OCI-LY7 (cell line): ENCODE measurements around the gene GRIN2D. TPM values are rescaled to one million over a fixed set of nuclear protein-coding genes. Genes with fewer than 3 reads are reported as not detected.

Experiments used
- BruUV-seq: library from RNA; stranded (reverse); fragments of 400-500 nt; replicated peaks from 2 replicates; lab custom pipeline; 2021; lab: Mats Ljungman, UMichigan
- CTCF ChIA-PET: fragments of 300-600 bp; sonication (Branson Sonifier 250); formaldehyde crosslinking; loops from one replicate; lab custom pipeline; 2022; ENCODE audit warnings: antibody characterized with exemption; ENCODE audit not compliant: unreplicated experiment; lab: Charles Lee
- POLR2A ChIA-PET: fragments of 300-600 bp; sonication (Branson Sonifier 250); formaldehyde crosslinking; loops from one replicate; lab custom pipeline; 2022; ENCODE audit warnings: antibody characterized with exemption; lab: Charles Lee
- DNase-seq: peaks from one replicate; pipeline ENCODE4 v3.0.0-alpha.2; 2015; ENCODE audit warnings: low spot score
- H2AFZ ChIP-seq: fragments of 200-600 bp; sonication (generic), shearing (Covaris generic); 2 replicates; pipeline ENCODE4 v1.6.1; 2014; ENCODE audit warnings: mild to moderate bottlenecking, antibody characterized with exemption, low read length, moderate library complexity
- H3K27ac ChIP-seq: fragments of 200-600 bp; sonication (generic); 2 replicates; pipeline ENCODE4 v1.5.1; 2014; ENCODE audit warnings: mixed run types, low read depth, mild to moderate bottlenecking, moderate library complexity, low read length, inconsistent platforms; ENCODE audit not compliant: poor library complexity, severe bottlenecking
- H3K36me3 ChIP-seq: fragments of 200-600 bp; sonication (generic); 2 replicates; pipeline ENCODE4 v1.6.1; 2014; ENCODE audit warnings: mild to moderate bottlenecking, antibody characterized with exemption, low read length, moderate library complexity, mixed read lengths; ENCODE audit not compliant: insufficient read depth
- H3K4me1 ChIP-seq: fragments of 200-600 bp; sonication (generic); 2 replicates; pipeline ENCODE4 v1.5.1; 2014; ENCODE audit warnings: mild to moderate bottlenecking, low read length; ENCODE audit not compliant: insufficient read depth, poor library complexity, severe bottlenecking
- H3K4me2 ChIP-seq: fragments of 200-600 bp; sonication (generic); 2 replicates; pipeline ENCODE4 v1.6.1; 2014; ENCODE audit warnings: mild to moderate bottlenecking, low read length
- H3K4me3 ChIP-seq: fragments of 200-600 bp; sonication (generic); 2 replicates; pipeline ENCODE4 v1.5.1; 2014; ENCODE audit warnings: mild to moderate bottlenecking, low read depth, low read length; ENCODE audit not compliant: poor library complexity, severe bottlenecking
- H3K79me2 ChIP-seq: fragments of 200-600 bp; sonication (generic); 2 replicates; pipeline ENCODE4 v1.6.1; 2016; ENCODE audit warnings: low read depth, mild to moderate bottlenecking, low read length, moderate library complexity, mixed read lengths; ENCODE audit not compliant: insufficient read depth
- H3K9me2 ChIP-seq: fragments of 200-600 bp; sonication (generic); 2 replicates; pipeline ENCODE4 v1.6.1; 2016; ENCODE audit warnings: mild to moderate bottlenecking, low read length, mixed read lengths; ENCODE audit not compliant: insufficient read depth
- H3K9me3 ChIP-seq: fragments of 200-600 bp; sonication (generic); 2 replicates; pipeline ENCODE4 v1.6.1; 2014; ENCODE audit warnings: mild to moderate bottlenecking, mixed run types, low read length, mixed read lengths
- H4K20me1 ChIP-seq: fragments of 200-600 bp; sonication (generic); 2 replicates; pipeline ENCODE4 v1.6.1; 2014; ENCODE audit warnings: mild to moderate bottlenecking, antibody characterized with exemption, low read length, moderate library complexity, mixed read lengths; ENCODE audit not compliant: insufficient read depth
- CTCF ChIP-seq: fragments of 200-600 bp; sonication (generic); conservative IDR thresholded peaks from 2 replicates; pipeline ENCODE4 v1.5.1; 2014; ENCODE audit warnings: mild to moderate bottlenecking, antibody characterized with exemption, low read length, moderate library complexity, mixed read lengths
- EZH2phosphoT487 ChIP-seq: fragments of 200-600 bp; sonication (generic); IDR thresholded peaks from 2 replicates; pipeline ENCODE4 v1.6.1; 2018; ENCODE audit warnings: low read depth, borderline replicate concordance, mild to moderate bottlenecking, mixed run types, antibody characterized with exemption, low read length, moderate library complexity, mixed read lengths
- intact Hi-C: fragments of 100-400 bp; cut with micrococcal nuclease; formaldehyde crosslinking; loops from one replicate; pipeline ENCODE4 v1.10.0; 2022; ENCODE audit not compliant: unreplicated experiment
- total RNA-seq, 2 experiments: library from RNA; depleted of rRNA in 1 of 2; stranded (reverse); fragments of >200 nt in 1 of 2; shearing (Covaris generic) in 1 of 2; gene quantifications; 2 replicates each; pipeline ENCODE4 v1.2.3, GENCODE V29; 2014 to 2022

The GRIN2D gene
- total RNA-seq, 2 experiments from 2014 or later = 0.06 TPM; not detected in 1

GRCh38 chr19:48442116-48443035 is 48.9 kb downstream of the GRIN2D start:
- H3K4me3 ChIP-seq = no peak overlapping the region
- H3K9me2 ChIP-seq = no peaks in the 10 kb centered on the region
- DNase-seq = no peak
- peaks cover 21% of the 10 kb centered on the region for H3K4me1 ChIP-seq
- TF ChIP-seq CTCF (no peak), EZH2phosphoT487 (no peak)
- H3K36me3 ChIP-seq = peaks cover 4% of the 10 kb centered on the region
- no TSS peak for BruUV-seq
- H3K9me3 ChIP-seq = no peaks in the 10 kb centered on the region
- peaks cover 14% of the 10 kb centered on the region for H3K79me2 ChIP-seq
- CTCF ChIA-PET = no interaction called here
- POLR2A ChIA-PET = no interaction called here
- no peak overlapping the region for H3K27ac ChIP-seq
- intact Hi-C loops = no loop called here
- H2AFZ ChIP-seq = no peak overlapping the region
- H3K4me2 ChIP-seq = no peak overlapping the region
- no peaks in the 10 kb centered on the region for H4K20me1 ChIP-seq

- CTCF ChIA-PET = no interaction called here
- POLR2A ChIA-PET = no interaction called here
These were observed 49.8 kb downstream of the GRIN2D start for GRCh38 chr19:48443256-48443655.

More at GRCh38 chr19:48443256-48443655, 49.8 kb downstream of the GRIN2D start:
- H3K4me1 ChIP-seq = peaks cover 26% of the 10 kb centered on the region
- no peak for DNase-seq
- no peak overlapping the region for H3K4me2 ChIP-seq
- intact Hi-C loops = no loop called here
- BruUV-seq = no TSS peak
- no peaks in the 10 kb centered on the region for H4K20me1 ChIP-seq
- peaks cover 22% of the 10 kb centered on the region for H3K79me2 ChIP-seq
- no peak overlapping the region for H2AFZ ChIP-seq
- H3K9me3 ChIP-seq = no peaks in the 10 kb centered on the region
- no peak overlapping the region for H3K4me3 ChIP-seq
- H3K27ac ChIP-seq = no peak overlapping the region
- H3K36me3 ChIP-seq = peaks cover 12% of the 10 kb centered on the region
- no peaks in the 10 kb centered on the region for H3K9me2 ChIP-seq
- no peak for TF ChIP-seq EZH2phosphoT487
- TF ChIP-seq CTCF = no peak

Other genes with a start within 250 kb of the GRIN2D start
- 279 and 291 TPM in 2 replicates for gene LIG1, start 223.3 kb upstream of the GRIN2D start, total RNA-seq (2014; rRNA removed; shearing (Covaris generic))
- 172 and 219 TPM in 2 replicates for gene LIG1, start 223.3 kb upstream of the GRIN2D start, total RNA-seq (2022)
- gene ZSWIM9, start 223.0 kb upstream of the GRIN2D start, total RNA-seq (2014; rRNA removed; shearing (Covaris generic)) = 3.2 and 4.5 TPM in 2 replicates
- gene ZSWIM9, start 223.0 kb upstream of the GRIN2D start, total RNA-seq (2022) = 10.5 and 12.0 TPM in 2 replicates
- 51.0 and 52.5 TPM in 2 replicates for gene CARD8, start 137.8 kb upstream of the GRIN2D start, total RNA-seq (2014; rRNA removed; shearing (Covaris generic))
- gene CARD8, start 137.8 kb upstream of the GRIN2D start, total RNA-seq (2022) = 56.1 and 82.9 TPM in 2 replicates
- not detected in 2 replicates for gene ZNF114, start 123.6 kb upstream of the GRIN2D start, total RNA-seq (2014; rRNA removed; shearing (Covaris generic))
- gene ZNF114, start 123.6 kb upstream of the GRIN2D start, total RNA-seq (2022) = not detected in 2 replicates
- 14.5 and 33.8 TPM in 2 replicates for gene EMP3, start 68.1 kb upstream of the GRIN2D start, total RNA-seq (2014; rRNA removed; shearing (Covaris generic))
- 21.1 and 23.1 TPM in 2 replicates for gene EMP3, start 68.1 kb upstream of the GRIN2D start, total RNA-seq (2022)
- 18.2 and 31.1 TPM in 2 replicates for gene TMEM143, start 29.7 kb upstream of the GRIN2D start, total RNA-seq (2014; rRNA removed; shearing (Covaris generic))
- 31.4 and 37.9 TPM in 2 replicates for gene TMEM143, start 29.7 kb upstream of the GRIN2D start, total RNA-seq (2022)
- 0.38 and 0.51 TPM in 2 replicates for gene SYNGR4, start 29.3 kb upstream of the GRIN2D start, total RNA-seq (2014; rRNA removed; shearing (Covaris generic))
- 1.0 and 1.2 TPM in 2 replicates for gene SYNGR4, start 29.3 kb upstream of the GRIN2D start, total RNA-seq (2022)
- gene KDELR1, start 2.1 kb upstream of the GRIN2D start, total RNA-seq (2014; rRNA removed; shearing (Covaris generic)) = 26.2 and 38.8 TPM in 2 replicates
- 63.8 and 74.0 TPM in 2 replicates for gene KDELR1, start 2.1 kb upstream of the GRIN2D start, total RNA-seq (2022)
- gene GRWD1, start 52.3 kb downstream of the GRIN2D start, total RNA-seq (2014; rRNA removed; shearing (Covaris generic)) = 34.4 and 35.8 TPM in 2 replicates
- 26.3 and 32.1 TPM in 2 replicates for gene GRWD1, start 52.3 kb downstream of the GRIN2D start, total RNA-seq (2022)
- gene KCNJ14, start 61.9 kb downstream of the GRIN2D start, total RNA-seq (2014; rRNA removed; shearing (Covaris generic)) = 0.57 and 0.85 TPM in 2 replicates
- 2.5 and 2.6 TPM in 2 replicates for gene KCNJ14, start 61.9 kb downstream of the GRIN2D start, total RNA-seq (2022)
- 44.0 and 46.6 TPM in 2 replicates for gene CYTH2, start 75.7 kb downstream of the GRIN2D start, total RNA-seq (2014; rRNA removed; shearing (Covaris generic))
- gene CYTH2, start 75.7 kb downstream of the GRIN2D start, total RNA-seq (2022) = 53.2 and 74.8 TPM in 2 replicates
- gene LMTK3, start 118.2 kb downstream of the GRIN2D start, total RNA-seq (2014; rRNA removed; shearing (Covaris generic)) = 1.3 and 2.3 TPM in 2 replicates
- gene LMTK3, start 118.2 kb downstream of the GRIN2D start, total RNA-seq (2022) = 9.7 and 11.5 TPM in 2 replicates
- not detected in 2 replicates for gene SULT2B1, start 158.5 kb downstream of the GRIN2D start, total RNA-seq (2014; rRNA removed; shearing (Covaris generic))
- not detected in 2 replicates for gene SULT2B1, start 158.5 kb downstream of the GRIN2D start, total RNA-seq (2022)
- gene SPACA4, start 213.1 kb downstream of the GRIN2D start, total RNA-seq (2014; rRNA removed; shearing (Covaris generic)) = not detected in 2 replicates
- not detected in 2 replicates for gene SPACA4, start 213.1 kb downstream of the GRIN2D start, total RNA-seq (2022)
- gene FAM83E, start 221.4 kb downstream of the GRIN2D start, total RNA-seq (2014; rRNA removed; shearing (Covaris generic)) = 3.7 and 6.2 TPM in 2 replicates
- 3.0 and 5.6 TPM in 2 replicates for gene FAM83E, start 221.4 kb downstream of the GRIN2D start, total RNA-seq (2022)
- gene RPL18, start 225.5 kb downstream of the GRIN2D start, total RNA-seq (2014; rRNA removed; shearing (Covaris generic)) = 3,527 and 5,064 TPM in 2 replicates
- gene RPL18, start 225.5 kb downstream of the GRIN2D start, total RNA-seq (2022) = 1,333 and 1,494 TPM in 2 replicates
- 12.4 and 18.2 TPM in 2 replicates for gene SPHK2, start 225.8 kb downstream of the GRIN2D start, total RNA-seq (2014; rRNA removed; shearing (Covaris generic))
- gene SPHK2, start 225.8 kb downstream of the GRIN2D start, total RNA-seq (2022) = 33.3 and 34.8 TPM in 2 replicates
- 20.8 and 35.6 TPM in 2 replicates for gene DBP, start 243.7 kb downstream of the GRIN2D start, total RNA-seq (2014; rRNA removed; shearing (Covaris generic))
- gene DBP, start 243.7 kb downstream of the GRIN2D start, total RNA-seq (2022) = 15.7 and 19.0 TPM in 2 replicates